ENCODE data around the gene ADGRV1.

DNA sequence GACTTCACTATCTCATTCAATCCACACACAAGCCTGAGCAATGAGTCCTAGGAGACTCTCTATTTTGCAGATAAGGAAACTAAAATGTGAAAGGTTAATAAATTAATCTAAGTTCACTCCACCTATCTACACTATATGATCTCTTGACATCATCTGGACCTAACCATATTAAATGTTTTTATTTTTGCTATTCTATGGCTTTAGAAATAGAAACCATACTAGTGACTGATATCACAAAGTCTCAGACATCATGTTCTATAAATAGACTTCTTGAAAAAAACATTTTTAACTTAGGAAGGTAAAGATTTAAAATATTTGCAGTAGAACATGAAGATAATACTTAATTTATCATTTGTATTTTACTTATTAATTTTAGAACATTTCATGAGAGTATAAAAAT lies 9.4 kb upstream of the ADGRV1 start:
- TF ChIP-seq, protein P1, sequence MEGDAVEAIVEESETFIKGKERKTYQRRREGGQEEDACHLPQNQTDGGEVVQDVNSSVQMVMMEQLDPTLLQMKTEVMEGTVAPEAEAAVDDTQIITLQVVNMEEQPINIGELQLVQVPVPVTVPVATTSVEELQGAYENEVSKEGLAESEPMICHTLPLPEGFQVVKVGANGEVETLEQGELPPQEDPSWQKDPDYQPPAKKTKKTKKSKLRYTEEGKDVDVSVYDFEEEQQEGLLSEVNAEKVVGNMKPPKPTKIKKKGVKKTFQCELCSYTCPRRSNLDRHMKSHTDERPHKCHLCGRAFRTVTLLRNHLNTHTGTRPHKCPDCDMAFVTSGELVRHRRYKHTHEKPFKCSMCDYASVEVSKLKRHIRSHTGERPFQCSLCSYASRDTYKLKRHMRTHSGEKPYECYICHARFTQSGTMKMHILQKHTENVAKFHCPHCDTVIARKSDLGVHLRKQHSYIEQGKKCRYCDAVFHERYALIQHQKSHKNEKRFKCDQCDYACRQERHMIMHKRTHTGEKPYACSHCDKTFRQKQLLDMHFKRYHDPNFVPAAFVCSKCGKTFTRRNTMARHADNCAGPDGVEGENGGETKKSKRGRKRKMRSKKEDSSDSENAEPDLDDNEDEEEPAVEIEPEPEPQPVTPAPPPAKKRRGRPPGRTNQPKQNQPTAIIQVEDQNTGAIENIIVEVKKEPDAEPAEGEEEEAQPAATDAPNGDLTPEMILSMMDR (IDR thresholded peaks at IDR 0.05; ENCODE audit: extremely low read depth in 1 of 2, insufficient read depth in 1 of 2, low read depth in 1 of 2, low read length in 2 of 2), result no peak
- TF ChIP-seq, protein P2, sequence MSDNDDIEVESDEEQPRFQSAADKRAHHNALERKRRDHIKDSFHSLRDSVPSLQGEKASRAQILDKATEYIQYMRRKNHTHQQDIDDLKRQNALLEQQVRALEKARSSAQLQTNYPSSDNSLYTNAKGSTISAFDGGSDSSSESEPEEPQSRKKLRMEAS (IDR thresholded peaks at IDR 0.05; ENCODE audit: insufficient read depth, insufficient read length), result no peak
- TF ChIP-seq POLR2A (IDR thresholded peaks at IDR 0.05; ENCODE audit: low read depth, low read length), result no peak
- no peak for TF ChIP-seq EZH2 (IDR thresholded peaks at IDR 0.05; ENCODE audit: borderline replicate concordance, low read depth, low read length, severe bottlenecking)
- no peak for TF ChIP-seq POLR2AphosphoS5 (IDR thresholded peaks at IDR 0.05; ENCODE audit: insufficient read depth, low read depth, low read length)
- no peak for TF ChIP-seq FOS (IDR thresholded peaks at IDR 0.05; ENCODE audit: borderline replicate concordance, insufficient read depth, low read length)
- TF ChIP-seq MYC (IDR thresholded peaks at IDR 0.05; ENCODE audit: low read depth, low read length), result no peak
